ENCODE results near the gene NFKB2.

Gene NFKB2

GRCh38 chr10:102395400-102396316, at the start of gene NFKB2:
TSS of gene NFKB2 (plus strand) at chr10:102395705. CDS start at chr10:102395960, 255 bp downstream.
- DNase-seq (ENCODE audit: low read depth): no peak

- no peak for DNase-seq (ENCODE audit: low read depth)
Measured at GRCh38 chr10:102347236-102347828, 48.2 kb upstream of the NFKB2 start.

GRCh38 chr10:102352066-102352715, 43.3 kb upstream of the NFKB2 start:
- DNase-seq (ENCODE audit: low read depth): no peak

GRCh38 chr10:102354451-102354850, 41.1 kb upstream of the NFKB2 start:
- DNase-seq (ENCODE audit: low read depth): no peak

GRCh38 chr10:102358712-102359382, 36.7 kb upstream of the NFKB2 start:
- no peak for DNase-seq (ENCODE audit: low read depth)

GRCh38 chr10:102367441-102367840, 28.1 kb upstream of the NFKB2 start:
- DNase-seq (ENCODE audit: low read depth): no peak

GRCh38 chr10:102368077-102368476, 27.4 kb upstream of the NFKB2 start:
- DNase-seq (ENCODE audit: low read depth): no peak

- DNase-seq (ENCODE audit: low read depth): no peak
Measured at GRCh38 chr10:102371295-102371694, 24.2 kb upstream of the NFKB2 start.

GRCh38 chr10:102375250-102375649, 20.3 kb upstream of the NFKB2 start:
- DNase-seq (ENCODE audit: low read depth): no peak

GRCh38 chr10:102375867-102376266, 19.6 kb upstream of the NFKB2 start:
- DNase-seq (ENCODE audit: low read depth): no peak

GRCh38 chr10:102376901-102377300, 18.6 kb upstream of the NFKB2 start:
- DNase-seq (ENCODE audit: low read depth): no peak

- no peak for DNase-seq (ENCODE audit: low read depth)
Measured at GRCh38 chr10:102379383-102379782, 16.1 kb upstream of the NFKB2 start.

- no peak for DNase-seq (ENCODE audit: low read depth)
Measured at GRCh38 chr10:102381983-102382382, 13.5 kb upstream of the NFKB2 start.

GRCh38 chr10:102382871-102383270, 12.6 kb upstream of the NFKB2 start:
- DNase-seq (ENCODE audit: low read depth): no peak

- DNase-seq (ENCODE audit: low read depth): no peak
Measured at GRCh38 chr10:102384053-102384452, 11.5 kb upstream of the NFKB2 start.

GRCh38 chr10:102384606-102385429, 10.7 kb upstream of the NFKB2 start:
- DNase-seq (ENCODE audit: low read depth): no peak

- no peak for DNase-seq (ENCODE audit: low read depth)
Measured at GRCh38 chr10:102389894-102390293, 5.6 kb upstream of the NFKB2 start.

GRCh38 chr10:102392306-102392705, 3.2 kb upstream of the NFKB2 start:
- DNase-seq (ENCODE audit: low read depth): no peak

- DNase-seq (ENCODE audit: low read depth): no peak
Measured at GRCh38 chr10:102393411-102394078, 2.0 kb upstream of the NFKB2 start.

- DNase-seq (ENCODE audit: low read depth): peak; percentile 64
Measured at GRCh38 chr10:102394079-102394800, 1.3 kb upstream of the NFKB2 start.

All from HS-27A (cell line).